ENCODE results near the gene PRRC2B.

Gene PRRC2B

GRCh38 chr9:131361202-131361833 is 32.6 kb upstream of the PRRC2B start:
- DNase-seq = no peak
- H3K27me3 ChIP-seq (replicated peaks; ENCODE audit: insufficient read depth, low read length) = no peaks in the 10 kb centered on the region
- H3K9me3 ChIP-seq (replicated peaks; ENCODE audit: insufficient read depth, low read length) = no peaks in the 10 kb centered on the region
- no peaks in the 10 kb centered on the region for H3K4me1 ChIP-seq (ENCODE audit: low read length)
- H3K79me2 ChIP-seq (ENCODE audit: low read length) = no peaks in the 10 kb centered on the region
- no peak overlapping the region for H3K9ac ChIP-seq (ENCODE audit: low read length)
- H3K4me2 ChIP-seq (ENCODE audit: low read depth, low read length) = no peak overlapping the region
- H2AFZ ChIP-seq (ENCODE audit: low read length) = no peak overlapping the region
- no peaks in the 10 kb centered on the region for H3K36me3 ChIP-seq (replicated peaks; ENCODE audit: insufficient read depth, low read length)
- no peaks in the 10 kb centered on the region for H3K9me2 ChIP-seq (replicated peaks; ENCODE audit: insufficient read depth, low read length)
- no peaks in the 10 kb centered on the region for H4K20me1 ChIP-seq (ENCODE audit: insufficient read depth, low read length)
- H3F3A ChIP-seq (ENCODE audit: insufficient read depth, low read length) = no peaks in the 10 kb centered on the region
- no peak overlapping the region for H3K27ac ChIP-seq (ENCODE audit: low read length)
- no peak for TF ChIP-seq EZH2 (optimal IDR thresholded peaks at IDR 0.05; ENCODE audit: low read depth, low read length)
- no peak for TF ChIP-seq EZH2phosphoT487 (IDR thresholded peaks at IDR 0.05; ENCODE audit: low read length)
- no peak for TF ChIP-seq CTCF (IDR thresholded peaks at IDR 0.05; ENCODE audit: low read length)
- H3K4me3 ChIP-seq (ENCODE audit: low read length) = no peak overlapping the region

- no peak overlapping the region for H2AFZ ChIP-seq (ENCODE audit: low read length)
- no peaks in the 10 kb centered on the region for H3K27me3 ChIP-seq (replicated peaks; ENCODE audit: insufficient read depth, low read length)
- H3K9ac ChIP-seq (ENCODE audit: low read length) = no peak overlapping the region
- no peak for DNase-seq
- H3K79me2 ChIP-seq (ENCODE audit: low read length) = no peaks in the 10 kb centered on the region
- H3F3A ChIP-seq (ENCODE audit: insufficient read depth, low read length) = no peaks in the 10 kb centered on the region
- no peaks in the 10 kb centered on the region for H4K20me1 ChIP-seq (ENCODE audit: insufficient read depth, low read length)
- no peak overlapping the region for H3K27ac ChIP-seq (ENCODE audit: low read length)
- TF ChIP-seq EZH2phosphoT487 (IDR thresholded peaks at IDR 0.05; ENCODE audit: low read length) (no peak), EZH2 (optimal IDR thresholded peaks at IDR 0.05; ENCODE audit: low read depth, low read length) (no peak), CTCF (IDR thresholded peaks at IDR 0.05; ENCODE audit: low read length) (no peak)
- no peaks in the 10 kb centered on the region for H3K9me3 ChIP-seq (replicated peaks; ENCODE audit: insufficient read depth, low read length)
- H3K36me3 ChIP-seq (replicated peaks; ENCODE audit: insufficient read depth, low read length) = no peaks in the 10 kb centered on the region
- no peaks in the 10 kb centered on the region for H3K4me1 ChIP-seq (ENCODE audit: low read length)
- no peak overlapping the region for H3K4me3 ChIP-seq (ENCODE audit: low read length)
- H3K4me2 ChIP-seq (ENCODE audit: low read depth, low read length) = no peak overlapping the region
- no peaks in the 10 kb centered on the region for H3K9me2 ChIP-seq (replicated peaks; ENCODE audit: insufficient read depth, low read length)
Measured at GRCh38 chr9:131365546-131365945, 28.3 kb upstream of the PRRC2B start.

GRCh38 chr9:131366761-131367401 is 27.0 kb upstream of the PRRC2B start:
- DNase-seq = no peak
- Histone ChIP-seq H4K20me1 (ENCODE audit: insufficient read depth, low read length) (no peaks in the 10 kb centered on the region), H3K27ac (ENCODE audit: low read length) (no peak overlapping the region), H3K9ac (ENCODE audit: low read length) (no peak overlapping the region), H3K79me2 (ENCODE audit: low read length) (no peaks in the 10 kb centered on the region), H3K36me3 (replicated peaks; ENCODE audit: insufficient read depth, low read length) (no peaks in the 10 kb centered on the region), H3K27me3 (replicated peaks; ENCODE audit: insufficient read depth, low read length) (no peaks in the 10 kb centered on the region), H3K4me3 (ENCODE audit: low read length) (no peak overlapping the region), H3K4me1 (ENCODE audit: low read length) (no peaks in the 10 kb centered on the region), H3K9me3 (replicated peaks; ENCODE audit: insufficient read depth, low read length) (no peaks in the 10 kb centered on the region), H3K9me2 (replicated peaks; ENCODE audit: insufficient read depth, low read length) (no peaks in the 10 kb centered on the region), H3K4me2 (ENCODE audit: low read depth, low read length) (no peak overlapping the region), H2AFZ (ENCODE audit: low read length) (no peak overlapping the region), H3F3A (ENCODE audit: insufficient read depth, low read length) (no peaks in the 10 kb centered on the region)
- TF ChIP-seq CTCF (IDR thresholded peaks at IDR 0.05; ENCODE audit: low read length) (no peak), EZH2 (optimal IDR thresholded peaks at IDR 0.05; ENCODE audit: low read depth, low read length) (no peak), EZH2phosphoT487 (IDR thresholded peaks at IDR 0.05; ENCODE audit: low read length) (no peak)
